ENCODE data around the gene ABHD2.
"Not testable (repeated sequence)": the region's sequence is repeated elsewhere in the genome, so short reads cannot be mapped to it uniquely, and the experiment has no call there.

The ABHD2 gene

DNA sequence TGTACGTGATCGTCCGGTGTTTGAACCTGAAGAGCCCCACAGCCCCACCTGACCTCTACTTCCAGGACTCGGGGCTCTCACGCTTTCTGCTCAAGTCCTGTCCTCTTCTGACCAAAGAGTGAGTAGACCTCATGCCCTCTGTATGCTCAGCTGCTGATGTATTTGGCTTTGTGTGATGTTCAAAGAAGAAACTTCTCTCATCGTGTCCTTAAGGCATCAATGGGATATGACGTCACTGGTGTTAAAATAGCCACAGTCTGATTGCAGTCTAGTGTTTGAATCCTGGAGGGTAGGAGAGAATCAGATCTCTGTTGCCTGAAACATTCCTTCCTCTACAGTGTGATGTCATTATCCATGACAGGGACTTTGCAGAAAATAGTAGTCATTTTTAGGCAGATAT is 28.1 kb downstream of the ABHD2 start:
- Histone ChIP-seq H3K4me1 (no peaks in the 10 kb centered on the region), H3K27ac (no peak overlapping the region), H3K9ac (no peak overlapping the region)

DNA sequence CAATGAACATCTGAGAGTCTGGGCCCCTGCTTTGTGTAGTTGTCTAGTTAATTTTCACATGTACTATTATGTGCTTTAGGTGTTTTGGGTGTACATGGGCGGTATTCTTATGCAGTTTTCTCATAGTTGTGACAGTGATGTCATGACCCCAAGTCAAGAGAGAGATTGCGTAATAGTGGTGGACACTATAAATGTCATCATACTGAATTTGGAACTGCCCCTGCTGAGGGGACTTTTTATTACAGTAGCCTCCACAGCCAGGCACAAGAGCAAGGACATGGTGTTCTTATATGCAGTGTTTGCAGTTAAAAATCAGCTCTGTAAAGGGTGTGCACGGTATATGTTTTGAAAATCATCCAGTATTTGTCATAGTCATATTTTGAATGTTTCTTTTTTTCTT is 29.5 kb downstream of the ABHD2 start:
- Histone ChIP-seq H3K4me3 (ENCODE audit: low read depth, low read length) (no peak overlapping the region), H3K9ac (no peak overlapping the region), H3K27me3 (ENCODE audit: control insufficient read depth, insufficient read depth, low read length) (no peaks in the 10 kb centered on the region), H3K36me3 (ENCODE audit: control insufficient read depth, insufficient read depth, low read length) (no peaks in the 10 kb centered on the region), H2AFZ (no peak overlapping the region), H3K9me3 (ENCODE audit: control insufficient read depth, low read length) (no peaks in the 10 kb centered on the region), H3K4me1 (no peaks in the 10 kb centered on the region), H3K27ac (no peak overlapping the region), H3K4me2 (ENCODE audit: low read length) (no peak overlapping the region), H3K79me2 (no peaks in the 10 kb centered on the region)
- TF ChIP-seq, protein P1, sequence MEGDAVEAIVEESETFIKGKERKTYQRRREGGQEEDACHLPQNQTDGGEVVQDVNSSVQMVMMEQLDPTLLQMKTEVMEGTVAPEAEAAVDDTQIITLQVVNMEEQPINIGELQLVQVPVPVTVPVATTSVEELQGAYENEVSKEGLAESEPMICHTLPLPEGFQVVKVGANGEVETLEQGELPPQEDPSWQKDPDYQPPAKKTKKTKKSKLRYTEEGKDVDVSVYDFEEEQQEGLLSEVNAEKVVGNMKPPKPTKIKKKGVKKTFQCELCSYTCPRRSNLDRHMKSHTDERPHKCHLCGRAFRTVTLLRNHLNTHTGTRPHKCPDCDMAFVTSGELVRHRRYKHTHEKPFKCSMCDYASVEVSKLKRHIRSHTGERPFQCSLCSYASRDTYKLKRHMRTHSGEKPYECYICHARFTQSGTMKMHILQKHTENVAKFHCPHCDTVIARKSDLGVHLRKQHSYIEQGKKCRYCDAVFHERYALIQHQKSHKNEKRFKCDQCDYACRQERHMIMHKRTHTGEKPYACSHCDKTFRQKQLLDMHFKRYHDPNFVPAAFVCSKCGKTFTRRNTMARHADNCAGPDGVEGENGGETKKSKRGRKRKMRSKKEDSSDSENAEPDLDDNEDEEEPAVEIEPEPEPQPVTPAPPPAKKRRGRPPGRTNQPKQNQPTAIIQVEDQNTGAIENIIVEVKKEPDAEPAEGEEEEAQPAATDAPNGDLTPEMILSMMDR (IDR thresholded peaks at IDR 0.05), result no peak

More for the DNA sequence above, 28.1 kb downstream of the ABHD2 start:
- no peaks in the 10 kb centered on the region for H3K36me3 ChIP-seq (ENCODE audit: control insufficient read depth, insufficient read depth, low read length)
- no peak overlapping the region for H2AFZ ChIP-seq
- no peaks in the 10 kb centered on the region for H3K9me3 ChIP-seq (ENCODE audit: control insufficient read depth, low read length)
- H3K27me3 ChIP-seq (ENCODE audit: control insufficient read depth, insufficient read depth, low read length), result no peaks in the 10 kb centered on the region
- TF ChIP-seq, protein P1 (IDR thresholded peaks at IDR 0.05), result no peak
- H3K79me2 ChIP-seq, result no peaks in the 10 kb centered on the region
- no peak overlapping the region for H3K4me3 ChIP-seq (ENCODE audit: low read depth, low read length)
- H3K4me2 ChIP-seq (ENCODE audit: low read length), result no peak overlapping the region

DNA sequence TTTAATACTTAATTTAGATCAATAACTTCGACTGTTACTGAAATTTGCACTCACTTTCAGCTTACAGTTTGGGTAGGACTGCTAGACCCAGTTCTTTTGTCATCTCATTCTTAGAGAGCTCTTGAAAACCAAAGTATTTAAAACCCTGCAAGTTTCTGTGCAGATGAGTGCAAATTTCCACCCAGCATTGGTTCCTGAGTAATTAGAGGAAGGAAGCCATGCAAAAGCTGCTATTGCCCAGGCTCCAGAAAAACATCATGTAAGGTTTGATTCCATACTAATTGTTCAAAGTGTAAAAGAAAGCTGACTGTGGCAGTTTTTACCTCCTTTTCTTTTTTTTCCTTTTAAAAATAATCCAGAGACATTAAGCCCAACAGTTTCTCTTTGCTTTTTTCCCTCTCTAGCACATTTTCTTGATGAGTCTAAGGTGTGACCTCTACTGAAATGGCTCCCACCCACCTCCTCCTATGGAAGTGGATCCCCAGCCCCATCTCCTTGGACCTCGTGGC is 30.3 kb downstream of the ABHD2 start:
- no peaks in the 10 kb centered on the region for H3K79me2 ChIP-seq
- no peaks in the 10 kb centered on the region for H3K9me3 ChIP-seq (ENCODE audit: control insufficient read depth, low read length)
- no peak overlapping the region for H2AFZ ChIP-seq
- H3K4me3 ChIP-seq (ENCODE audit: low read depth, low read length), result no peak overlapping the region
- H3K4me2 ChIP-seq (ENCODE audit: low read length), result no peak overlapping the region
- no peaks in the 10 kb centered on the region for H3K27me3 ChIP-seq (ENCODE audit: control insufficient read depth, insufficient read depth, low read length)
- H3K4me1 ChIP-seq, result no peaks in the 10 kb centered on the region
- TF ChIP-seq, protein P1 (IDR thresholded peaks at IDR 0.05), result no peak
- no peaks in the 10 kb centered on the region for H3K36me3 ChIP-seq (ENCODE audit: control insufficient read depth, insufficient read depth, low read length)
- no peak overlapping the region for H3K9ac ChIP-seq
- no peak overlapping the region for H3K27ac ChIP-seq

DNA sequence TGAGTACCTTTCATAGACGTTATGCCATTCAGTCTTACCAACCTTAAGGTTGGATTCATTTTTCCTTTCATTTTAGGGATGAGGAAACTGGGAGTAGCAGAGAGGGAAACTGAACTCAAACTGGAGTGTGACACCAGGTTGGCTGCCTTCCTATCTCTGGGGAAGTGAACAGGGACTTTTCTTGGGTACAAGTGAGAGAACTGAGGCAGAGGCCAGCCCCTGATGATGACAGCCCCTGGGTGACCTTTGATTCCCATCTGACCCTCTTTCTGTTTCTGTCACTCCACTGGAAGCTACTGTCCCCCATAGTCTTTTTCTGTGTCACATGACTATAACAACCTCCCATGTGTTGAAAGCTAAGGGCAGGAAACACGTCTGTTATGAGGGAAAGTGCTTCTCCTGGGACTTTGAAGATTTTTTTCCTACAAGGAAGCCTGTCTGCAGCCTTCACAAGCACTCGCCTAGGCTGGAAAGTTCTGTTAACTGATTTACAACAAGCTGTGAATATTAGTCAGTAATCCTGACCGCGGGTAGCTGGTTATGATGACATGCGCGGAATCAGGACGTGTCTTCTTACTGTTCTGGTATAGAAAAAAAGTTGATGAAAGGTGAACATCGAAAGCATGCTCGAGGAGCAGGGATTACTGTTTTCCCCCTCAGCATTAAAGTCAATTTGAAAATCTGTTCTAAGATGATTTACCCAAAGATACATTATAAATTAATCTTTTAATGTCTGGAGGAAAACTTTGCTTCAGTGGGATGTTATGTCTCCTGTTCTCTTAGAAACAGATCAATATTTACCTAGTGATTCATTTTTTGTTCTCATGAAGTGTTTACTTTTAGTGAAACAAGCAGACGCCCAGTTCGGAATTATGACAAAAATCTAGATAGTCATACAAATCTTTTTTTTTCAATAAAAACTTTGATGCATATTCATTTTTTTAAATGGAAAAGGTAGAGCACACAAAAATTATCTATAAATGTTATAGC is 31.5 kb downstream of the ABHD2 start:
- no peak overlapping the region for H2AFZ ChIP-seq
- no peaks in the 10 kb centered on the region for H3K4me1 ChIP-seq
- H3K27ac ChIP-seq, result no peak overlapping the region
- no peak overlapping the region for H3K9ac ChIP-seq
- H3K4me3 ChIP-seq (ENCODE audit: low read depth, low read length), result no peak overlapping the region
- no peaks in the 10 kb centered on the region for H3K27me3 ChIP-seq (ENCODE audit: control insufficient read depth, insufficient read depth, low read length)
- no peaks in the 10 kb centered on the region for H3K9me3 ChIP-seq (ENCODE audit: control insufficient read depth, low read length)
- no peaks in the 10 kb centered on the region for H3K36me3 ChIP-seq (ENCODE audit: control insufficient read depth, insufficient read depth, low read length)
- TF ChIP-seq, protein P1 (IDR thresholded peaks at IDR 0.05), result no peak
- no peak overlapping the region for H3K4me2 ChIP-seq (ENCODE audit: low read length)
- no peaks in the 10 kb centered on the region for H3K79me2 ChIP-seq

DNA sequence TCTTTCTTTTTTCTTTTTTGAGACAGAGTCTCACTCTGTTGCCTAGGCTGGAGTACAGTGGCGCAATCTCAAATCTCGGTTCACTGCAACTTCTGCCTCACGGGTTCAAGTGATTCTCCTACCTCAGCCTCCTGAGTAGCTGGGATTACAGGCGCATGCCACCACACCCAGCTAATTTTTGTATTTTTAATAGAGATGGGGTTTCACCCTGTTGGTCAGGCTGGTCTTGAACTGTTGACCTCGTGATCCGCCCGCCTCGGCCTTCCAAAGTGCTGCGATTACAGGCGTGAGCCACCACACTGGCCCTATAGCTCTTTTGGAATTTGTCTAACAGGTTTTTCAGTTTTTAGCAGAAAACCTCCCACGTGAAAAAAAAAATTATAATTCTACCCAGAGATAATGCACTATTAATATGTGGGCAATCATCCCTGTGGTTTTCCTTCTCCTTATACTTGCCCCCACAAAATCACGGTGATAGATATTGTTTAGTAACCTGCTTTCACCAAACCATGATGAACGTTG is 32.3 kb downstream of the ABHD2 start:
- H3K9ac ChIP-seq; H3K36me3 ChIP-seq (ENCODE audit: control insufficient read depth, insufficient read depth, low read length): not testable (repeated sequence)

More for the DNA sequence above, 32.3 kb downstream of the ABHD2 start:
- not testable (repeated sequence) for H3K27me3 ChIP-seq (ENCODE audit: control insufficient read depth, insufficient read depth, low read length); H3K4me3 ChIP-seq (ENCODE audit: low read depth, low read length); H3K4me1 ChIP-seq; H2AFZ ChIP-seq; H3K4me2 ChIP-seq (ENCODE audit: low read length); H3K27ac ChIP-seq; H3K9me3 ChIP-seq (ENCODE audit: control insufficient read depth, low read length); H3K79me2 ChIP-seq

All from parathyroid adenoma (tissue), 2 donors.